ENCODE data around the gene ZNF225.

Gene ZNF225

DNA sequence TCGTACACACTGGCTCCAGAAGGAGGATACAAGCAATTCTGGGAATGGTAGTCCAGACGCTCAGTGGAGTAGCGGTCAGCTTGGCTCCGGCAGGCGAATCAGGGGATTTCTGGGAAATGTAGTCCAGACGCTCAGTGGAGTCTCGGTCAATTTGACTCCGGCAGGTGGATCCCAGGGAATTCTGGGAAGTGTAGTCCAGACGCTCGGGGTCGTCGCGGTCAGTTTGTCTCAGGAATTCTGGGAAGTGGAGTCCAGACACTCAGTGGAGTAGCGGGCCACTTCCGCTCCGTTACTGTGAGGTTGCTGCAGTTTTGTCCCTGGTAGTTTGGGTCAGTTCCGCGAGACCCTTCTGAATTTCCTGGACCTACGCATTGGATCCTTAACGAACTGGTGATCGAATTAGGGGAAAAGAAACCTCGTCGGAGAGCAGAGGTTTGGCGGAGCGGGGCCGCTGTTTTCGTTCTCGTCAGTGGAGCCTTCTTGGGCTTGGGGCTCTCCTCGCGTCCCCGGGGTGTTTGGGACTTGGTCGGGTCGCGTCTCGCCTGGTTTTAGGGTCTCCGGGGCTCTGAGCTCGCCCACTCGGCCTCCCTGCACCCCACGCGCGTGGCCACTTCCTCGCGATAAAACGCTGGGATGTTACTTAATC is at the start of gene ZNF225:
Gene ZNF225 (plus strand): TSS at position 262 of the 646 bp plus-strand sequence. CDS start 2,429 bp downstream, outside the sequence.
- DNase-seq (ENCODE audit: extremely low spot score): peak; percentile 89
- ChIA-PET POLR2A (interaction anchor here (1.1 to 2.1 kb wide), 3 partner anchors 29 to 99 kb away, joined by 3 to 10 read pairs (median 4); partner anchors contain the start of genes ZNF226 and ZNF227), CTCF (interaction anchor here (0.6 kb wide), 1 partner anchor 162 kb away, joined by 4 read pairs; the partner anchor contains the start of gene ZNF221)
- TF ChIP-seq NFRKB (IDR thresholded peaks at IDR 0.05) (no peak), FOXK2 (IDR thresholded peaks at IDR 0.05) (no peak), BHLHE40 (IDR thresholded peaks at IDR 0.05; ENCODE audit: borderline replicate concordance) (no peak), FOXA1 (IDR thresholded peaks at IDR 0.05) (no peak), SP1 (IDR thresholded peaks at IDR 0.05) (no peak), CTBP1 (IDR thresholded peaks at IDR 0.05; ENCODE audit: borderline replicate concordance) (no peak), HDGF (IDR thresholded peaks at IDR 0.05; ENCODE audit: borderline replicate concordance) (no peak), L3MBTL2 (conservative IDR thresholded peaks at IDR 0.05) (no peak), ELF4 (IDR thresholded peaks at IDR 0.05) (peak; percentile 85), LEF1 (IDR thresholded peaks at IDR 0.05; ENCODE audit: borderline replicate concordance) (no peak), SUZ12 (IDR thresholded peaks at IDR 0.05) (peak; percentile 79), FOXM1 (IDR thresholded peaks at IDR 0.05; ENCODE audit: borderline replicate concordance) (no peak)
- TF ChIP-seq, protein P1, sequence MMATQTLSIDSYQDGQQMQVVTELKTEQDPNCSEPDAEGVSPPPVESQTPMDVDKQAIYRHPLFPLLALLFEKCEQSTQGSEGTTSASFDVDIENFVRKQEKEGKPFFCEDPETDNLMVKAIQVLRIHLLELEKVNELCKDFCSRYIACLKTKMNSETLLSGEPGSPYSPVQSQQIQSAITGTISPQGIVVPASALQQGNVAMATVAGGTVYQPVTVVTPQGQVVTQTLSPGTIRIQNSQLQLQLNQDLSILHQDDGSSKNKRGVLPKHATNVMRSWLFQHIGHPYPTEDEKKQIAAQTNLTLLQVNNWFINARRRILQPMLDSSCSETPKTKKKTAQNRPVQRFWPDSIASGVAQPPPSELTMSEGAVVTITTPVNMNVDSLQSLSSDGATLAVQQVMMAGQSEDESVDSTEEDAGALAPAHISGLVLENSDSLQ (IDR thresholded peaks at IDR 0.05): no peak

GRCh38 chr19:44066305-44066704 is 46.9 kb upstream of the ZNF225 start:
- no peak for TF ChIP-seq FOXM1 (IDR thresholded peaks at IDR 0.05; ENCODE audit: borderline replicate concordance)
- ChIA-PET CTCF (no interaction called here), POLR2A (no interaction called here)
- no peak for DNase-seq (ENCODE audit: extremely low spot score)

DNA sequence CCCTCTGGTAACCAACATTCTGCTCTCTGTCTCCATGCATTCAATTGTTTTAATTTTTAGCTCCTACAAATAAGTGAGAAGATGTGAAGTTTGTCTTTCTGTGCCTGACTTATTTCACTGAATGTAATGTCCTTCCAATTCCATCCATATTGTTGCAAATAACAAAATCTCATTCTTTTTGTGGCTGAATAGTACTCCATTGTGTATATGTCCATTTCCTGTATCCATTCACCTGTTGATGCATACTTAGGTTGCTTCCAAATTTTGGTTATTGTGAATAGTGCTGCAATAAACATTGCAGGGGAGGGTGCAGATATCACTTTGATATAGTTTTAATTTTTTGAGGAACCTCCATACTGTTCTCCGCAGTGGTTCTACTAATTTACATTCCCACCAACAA is 43.8 kb upstream of the ZNF225 start:
- ChIA-PET POLR2A (no interaction called here), CTCF (no interaction called here)
- TF ChIP-seq FOXK2 (IDR thresholded peaks at IDR 0.05) (no peak), HDGF (IDR thresholded peaks at IDR 0.05; ENCODE audit: borderline replicate concordance) (no peak), SP1 (IDR thresholded peaks at IDR 0.05) (no peak), FOXA1 (IDR thresholded peaks at IDR 0.05) (no peak), FOXM1 (IDR thresholded peaks at IDR 0.05; ENCODE audit: borderline replicate concordance) (no peak), CTBP1 (IDR thresholded peaks at IDR 0.05; ENCODE audit: borderline replicate concordance) (no peak), ZNF384 (IDR thresholded peaks at IDR 0.05) (no peak), BHLHE40 (IDR thresholded peaks at IDR 0.05; ENCODE audit: borderline replicate concordance) (no peak), ELF4 (IDR thresholded peaks at IDR 0.05) (no peak), NFRKB (IDR thresholded peaks at IDR 0.05) (no peak), SUZ12 (IDR thresholded peaks at IDR 0.05) (no peak), TARDBP (IDR thresholded peaks at IDR 0.05) (no peak), LEF1 (IDR thresholded peaks at IDR 0.05; ENCODE audit: borderline replicate concordance) (no peak)
- DNase-seq (ENCODE audit: extremely low spot score): no peak

- DNase-seq (ENCODE audit: extremely low spot score): peak; percentile 83
- ChIA-PET POLR2A (interaction anchor here (1.4 kb wide), 1 partner anchor 121 kb away, joined by 4 read pairs; the partner anchor contains the start of gene ZNF221), CTCF (no interaction called here)
- peak; percentile 51 for TF ChIP-seq ELF4 (IDR thresholded peaks at IDR 0.05)
- TF ChIP-seq FOXK2 (IDR thresholded peaks at IDR 0.05): no peak
- TF ChIP-seq L3MBTL2 (conservative IDR thresholded peaks at IDR 0.05): peak; percentile 89
Measured at GRCh38 chr19:44071824-44072542, 41.2 kb upstream of the ZNF225 start, which contains the start of gene ZNF284. Gene ZNF284, plus strand, starts transcription at chr19:44072159. Its CDS starts 4,231 bp downstream, at chr19:44076390.

DNA sequence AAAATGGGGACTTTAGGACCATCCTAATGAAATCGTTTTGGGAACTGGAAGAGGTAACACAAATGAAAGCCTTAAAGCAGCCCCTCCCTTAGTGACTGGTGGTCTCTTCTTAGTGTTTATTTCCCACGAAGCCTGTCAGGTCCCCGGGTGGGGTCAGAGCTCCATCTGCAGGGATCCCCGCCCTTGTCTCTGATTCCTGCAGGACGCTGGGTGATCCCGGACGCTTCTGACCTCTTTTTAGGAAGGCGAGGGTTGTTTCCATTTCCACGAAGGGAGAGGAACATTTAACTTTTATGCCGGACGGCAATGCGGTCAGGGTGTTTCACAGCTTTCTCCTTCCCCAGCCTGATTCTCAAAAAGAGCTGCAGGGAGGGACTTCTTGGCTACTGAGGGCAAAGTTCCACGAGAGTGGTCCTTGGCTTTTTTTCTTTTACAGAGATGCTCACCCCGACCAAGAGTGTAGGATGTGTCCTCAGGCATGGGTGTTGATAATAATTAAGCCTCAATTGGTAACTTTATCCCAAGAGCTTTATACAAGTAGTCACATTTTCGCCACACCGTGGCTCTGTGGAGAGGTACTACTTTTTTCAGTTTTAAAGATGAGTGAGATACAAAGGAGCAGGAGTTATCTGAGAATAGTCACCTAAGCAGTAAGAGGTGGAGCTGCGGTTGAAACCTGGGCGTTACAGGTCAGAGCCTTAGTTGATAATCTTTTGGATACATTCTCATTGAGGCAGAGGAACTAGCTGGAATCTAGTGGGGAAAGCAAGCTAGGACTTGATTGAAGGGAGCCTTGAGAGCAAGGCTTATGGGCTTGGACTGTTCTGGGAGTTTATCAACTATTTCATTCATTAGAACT is 40.4 kb upstream of the ZNF225 start:
- ChIA-PET CTCF (no interaction called here), POLR2A (interaction anchor here (0.6 to 1.4 kb wide), 2 partner anchors 86 to 122 kb away, joined by 3 to 4 read pairs; partner anchors contain the start of gene ZNF221)
- DNase-seq (ENCODE audit: extremely low spot score): no peak
- TF ChIP-seq ELF4 (IDR thresholded peaks at IDR 0.05): no peak
- TF ChIP-seq CTBP1 (IDR thresholded peaks at IDR 0.05; ENCODE audit: borderline replicate concordance): no peak

GRCh38 chr19:44076325-44076724 is 36.9 kb upstream of the ZNF225 start:
- CTCF ChIA-PET: interaction anchor here (0.6 kb wide), 1 partner anchor 148 kb away, joined by 6 read pairs; no protein-coding TSS in a partner anchor
- TF ChIP-seq LEF1 (IDR thresholded peaks at IDR 0.05; ENCODE audit: borderline replicate concordance): no peak
- no peak for TF ChIP-seq L3MBTL2 (conservative IDR thresholded peaks at IDR 0.05)
- no peak for TF ChIP-seq NFRKB (IDR thresholded peaks at IDR 0.05)
- TF ChIP-seq, protein P1 (IDR thresholded peaks at IDR 0.05): no peak
- TF ChIP-seq FOXA1 (IDR thresholded peaks at IDR 0.05): no peak
- no peak for TF ChIP-seq ELF4 (IDR thresholded peaks at IDR 0.05)
- TF ChIP-seq SUZ12 (IDR thresholded peaks at IDR 0.05): no peak
- no peak for DNase-seq (ENCODE audit: extremely low spot score)
- POLR2A ChIA-PET: no interaction called here
